MM.1S (cell line): ENCODE data around the gene NNT.

ENCODE experiments used
- DNase-seq: peaks from one replicate; pipeline ENCODE4 v3.0.0-alpha.2; 2015
- H2AFZ ChIP-seq: fragments of 300-600 bp; sonication (generic); 2 replicates; pipeline ENCODE4 v1.6.0; 2016; ENCODE audit warnings: antibody characterized with exemption, low read length
- H3F3A ChIP-seq: fragments of 300-600 bp; sonication (generic); 2 replicates; pipeline ENCODE4 v1.6.1; 2016; ENCODE audit warnings: mild to moderate bottlenecking, antibody characterized with exemption, low read length, moderate library complexity, mixed read lengths; ENCODE audit not compliant: insufficient read depth
- H3K27ac ChIP-seq: fragments of 300-600 bp; sonication (generic); 2 replicates; pipeline ENCODE4 v1.5.1; 2016; ENCODE audit warnings: mild to moderate bottlenecking, low read length
- H3K27me3 ChIP-seq: fragments of 300-600 bp; sonication (generic); replicated peaks from 2 replicates; pipeline ENCODE4 v1.6.0; 2016; ENCODE audit warnings: low read length; ENCODE audit not compliant: insufficient read depth
- H3K36me3 ChIP-seq: fragments of 300-600 bp; sonication (generic); replicated peaks from 2 replicates; pipeline ENCODE4 v1.6.1; 2016; ENCODE audit warnings: mild to moderate bottlenecking, low read length, mixed read lengths; ENCODE audit not compliant: insufficient read depth
- H3K4me1 ChIP-seq: fragments of 300-600 bp; sonication (generic); 2 replicates; pipeline ENCODE4 v1.6.1; 2016; ENCODE audit warnings: low read length, mixed read lengths
- H3K4me2 ChIP-seq: fragments of 300-600 bp; sonication (generic); 2 replicates; pipeline ENCODE4 v1.6.0; 2016; ENCODE audit warnings: low read depth, low read length
- H3K4me3 ChIP-seq: fragments of 300-600 bp; sonication (generic); 2 replicates; pipeline ENCODE4 v1.5.1; 2016; ENCODE audit warnings: low read length, mixed read lengths
- H3K79me2 ChIP-seq: fragments of 300-600 bp; sonication (generic); 2 replicates; pipeline ENCODE4 v1.6.1; 2016; ENCODE audit warnings: mixed run types, low read length, mixed read lengths
- H3K9ac ChIP-seq: fragments of 300-600 bp; sonication (generic); 2 replicates; pipeline ENCODE4 v1.6.1; 2016; ENCODE audit warnings: low read length, mixed read lengths
- H3K9me2 ChIP-seq: fragments of 300-600 bp; sonication (generic); replicated peaks from 2 replicates; pipeline ENCODE4 v1.6.1; 2016; ENCODE audit warnings: mild to moderate bottlenecking, low read length, mixed read lengths; ENCODE audit not compliant: insufficient read depth
- H3K9me3 ChIP-seq: fragments of 300-600 bp; sonication (generic); replicated peaks from 2 replicates; pipeline ENCODE4 v1.6.1; 2016; ENCODE audit warnings: mild to moderate bottlenecking, low read length, mixed read lengths; ENCODE audit not compliant: insufficient read depth
- H4K20me1 ChIP-seq: fragments of 300-600 bp; sonication (generic); 2 replicates; pipeline ENCODE4 v1.6.1; 2016; ENCODE audit warnings: mild to moderate bottlenecking, low read length, moderate library complexity, mixed read lengths; ENCODE audit not compliant: insufficient read depth
- CTCF ChIP-seq: fragments of 300-600 bp; sonication (generic); IDR thresholded peaks from 2 replicates; pipeline ENCODE4 v1.5.1; 2016; ENCODE audit warnings: antibody characterized with exemption, low read length, mixed read lengths
- EZH2 ChIP-seq: fragments of 300-600 bp; sonication (generic); optimal IDR thresholded peaks from 2 replicates; pipeline ENCODE3; 2017; ENCODE audit warnings: low read depth, mild to moderate bottlenecking, antibody characterized with exemption, low read length, mixed read lengths
- EZH2phosphoT487 ChIP-seq: fragments of 300-600 bp; sonication (generic); IDR thresholded peaks from 2 replicates; pipeline ENCODE4 v1.6.1; 2018; ENCODE audit warnings: antibody characterized with exemption, low read length

NNT gene

GRCh38 chr5:43615445-43616184 is 12.6 kb downstream of the NNT start:
- no peak overlapping the region for H2AFZ ChIP-seq
- H3F3A ChIP-seq: no peaks in the 10 kb centered on the region
- no peak for DNase-seq
- H3K9ac ChIP-seq: no peak overlapping the region
- H3K4me2 ChIP-seq: no peak overlapping the region
- no peak overlapping the region for H3K4me3 ChIP-seq
- H3K9me3 ChIP-seq: no peaks in the 10 kb centered on the region
- peaks cover 21% of the 10 kb centered on the region; the same call in 1 of the 2 replicates for H3K36me3 ChIP-seq
- no peak for TF ChIP-seq CTCF
- no peak for TF ChIP-seq EZH2phosphoT487
- no peak for TF ChIP-seq EZH2
- H4K20me1 ChIP-seq: peaks cover 4% of the 10 kb centered on the region; the same call in 1 of the 2 replicates
- H3K4me1 ChIP-seq: no peaks in the 10 kb centered on the region
- no peak overlapping the region for H3K27ac ChIP-seq
- peaks cover 55% of the 10 kb centered on the region for H3K79me2 ChIP-seq
- H3K9me2 ChIP-seq: no peaks in the 10 kb centered on the region
- no peaks in the 10 kb centered on the region for H3K27me3 ChIP-seq

GRCh38 chr5:43616535-43616934 is 13.6 kb downstream of the NNT start:
- Histone ChIP-seq H3K4me2 (no peak overlapping the region), H3K4me1 (no peaks in the 10 kb centered on the region), H3K27me3 (no peaks in the 10 kb centered on the region), H3K4me3 (no peak overlapping the region), H3K36me3 (peaks cover 21% of the 10 kb centered on the region; the same call in 1 of the 2 replicates), H4K20me1 (peaks cover 4% of the 10 kb centered on the region; the same call in 1 of the 2 replicates), H3K9ac (no peak overlapping the region), H3K79me2 (peaks cover 48% of the 10 kb centered on the region), H3F3A (no peaks in the 10 kb centered on the region), H3K27ac (no peak overlapping the region), H3K9me2 (no peaks in the 10 kb centered on the region), H2AFZ (no peak overlapping the region), H3K9me3 (no peaks in the 10 kb centered on the region)
- no peak for DNase-seq
- TF ChIP-seq EZH2: no peak
- no peak for TF ChIP-seq CTCF
- TF ChIP-seq EZH2phosphoT487: no peak

GRCh38 chr5:43619380-43619779 is 16.4 kb downstream of the NNT start:
- Histone ChIP-seq H2AFZ (no peak overlapping the region), H3K36me3 (peaks cover 8% of the 10 kb centered on the region; the same call in 1 of the 2 replicates), H3K9me2 (no peaks in the 10 kb centered on the region), H3K4me2 (no peak overlapping the region), H3K27me3 (no peaks in the 10 kb centered on the region), H3K4me1 (no peaks in the 10 kb centered on the region), H4K20me1 (peaks cover 4% of the 10 kb centered on the region; the same call in 1 of the 2 replicates), H3K79me2 (peaks cover 28% of the 10 kb centered on the region), H3K4me3 (no peak overlapping the region), H3F3A (no peaks in the 10 kb centered on the region), H3K27ac (no peak overlapping the region), H3K9ac (no peak overlapping the region), H3K9me3 (no peaks in the 10 kb centered on the region)
- DNase-seq: no peak
- TF ChIP-seq EZH2phosphoT487 (no peak), EZH2 (no peak), CTCF (no peak)
